ENCODE measurements around the gene APEX2.

Gene APEX2

GRCh38 chrX:55008571-55009358, 8.6 kb downstream of the APEX2 start:
- no peak overlapping the region for H3K4me3 ChIP-seq (ENCODE audit: control insufficient read depth, low read depth, low read length)
- peak; percentile 40 for DNase-seq (ENCODE audit: low read depth)
- no peak for TF ChIP-seq CTCF (conservative IDR thresholded peaks at IDR 0.05; ENCODE audit: control insufficient read depth, insufficient read depth, low read depth, low read length)

- peak; percentile 3 for DNase-seq (ENCODE audit: low read depth)
- no peak overlapping the region for H3K4me3 ChIP-seq (ENCODE audit: control insufficient read depth, low read depth, low read length)
- TF ChIP-seq CTCF (conservative IDR thresholded peaks at IDR 0.05; ENCODE audit: control insufficient read depth, insufficient read depth, low read depth, low read length): peak; percentile 33
Measured at GRCh38 chrX:55011294-55011693, 11.1 kb downstream of the APEX2 start.

GRCh38 chrX:55014897-55015299, 14.7 kb downstream of the APEX2 start:
- H3K4me3 ChIP-seq (ENCODE audit: control insufficient read depth, low read depth, low read length): no peak overlapping the region
- no peak for TF ChIP-seq CTCF (conservative IDR thresholded peaks at IDR 0.05; ENCODE audit: control insufficient read depth, insufficient read depth, low read depth, low read length)
- no peak for DNase-seq (ENCODE audit: low read depth)

GRCh38 chrX:55026143-55026542, 26.0 kb downstream of the APEX2 start:
- no peak overlapping the region for H3K4me3 ChIP-seq (ENCODE audit: control insufficient read depth, low read depth, low read length)
- peak; percentile 70 for DNase-seq (ENCODE audit: low read depth)
- TF ChIP-seq CTCF (conservative IDR thresholded peaks at IDR 0.05; ENCODE audit: control insufficient read depth, insufficient read depth, low read depth, low read length): no peak

GRCh38 chrX:55026840-55027239, 26.7 kb downstream of the APEX2 start:
- H3K4me3 ChIP-seq (ENCODE audit: control insufficient read depth, low read depth, low read length): no peak overlapping the region
- DNase-seq (ENCODE audit: low read depth): no peak
- TF ChIP-seq CTCF (conservative IDR thresholded peaks at IDR 0.05; ENCODE audit: control insufficient read depth, insufficient read depth, low read depth, low read length): no peak

- H3K4me3 ChIP-seq (ENCODE audit: control insufficient read depth, low read depth, low read length): no peak overlapping the region
- DNase-seq (ENCODE audit: low read depth): no peak
- TF ChIP-seq CTCF (conservative IDR thresholded peaks at IDR 0.05; ENCODE audit: control insufficient read depth, insufficient read depth, low read depth, low read length): no peak
Measured at GRCh38 chrX:55028040-55028439, 27.9 kb downstream of the APEX2 start.

All from fibroblast of mammary gland (primary cell).